Subcutaneous abdominal adipose tissue (tissue), 5 donors: ENCODE results near the gene ANKRD11.
A peak's percentile ranks its signal among the peaks of the same experiment; 100 is the strongest.

Experiments
- H3K27ac ChIP-seq: one replicate; pipeline ENCODE4 v1.7.0; 2013; ENCODE audit warnings: low read depth, mild to moderate bottlenecking, inconsistent platforms, low read length, moderate library complexity
- H3K27me3 ChIP-seq, 5 donors: one replicate each; pipeline ENCODE4 v1.7.0; 2013; ENCODE audit warnings: low read length in 5 of 5, inconsistent platforms in 1 of 5; ENCODE audit not compliant: control insufficient read depth in 5 of 5, insufficient read depth in 4 of 5
- H3K36me3 ChIP-seq, 5 donors: one replicate each; pipeline ENCODE4 v1.7.0; 2013; ENCODE audit warnings: low read length in 5 of 5; ENCODE audit not compliant: control insufficient read depth in 5 of 5, insufficient read depth in 5 of 5
- H3K4me1 ChIP-seq, 5 donors: one replicate each; pipeline ENCODE4 v1.7.0; 2013; ENCODE audit warnings: low read length in 5 of 5, mild to moderate bottlenecking in 3 of 5, moderate library complexity in 1 of 5; ENCODE audit not compliant: control insufficient read depth in 5 of 5, insufficient read depth in 5 of 5
- H3K4me3 ChIP-seq, 5 donors: one replicate each; pipeline ENCODE4 v1.7.0; 2013; ENCODE audit warnings: low read length in 5 of 5, low read depth in 1 of 5
- H3K9ac ChIP-seq, 5 donors: one replicate each; pipeline ENCODE4 v1.7.0; 2013; ENCODE audit warnings: low read length in 5 of 5, mild to moderate bottlenecking in 4 of 5, moderate library complexity in 3 of 5
- H3K9me3 ChIP-seq, 5 donors: one replicate each; pipeline ENCODE4 v1.7.0; 2013; ENCODE audit warnings: low read length in 5 of 5; ENCODE audit not compliant: control insufficient read depth in 5 of 5
- donor health status: healthy.
- donor health status: healthy.
- donor health status: healthy.
- donor health status: healthy.
- donor health status: healthy.

ANKRD11 gene

DNA sequence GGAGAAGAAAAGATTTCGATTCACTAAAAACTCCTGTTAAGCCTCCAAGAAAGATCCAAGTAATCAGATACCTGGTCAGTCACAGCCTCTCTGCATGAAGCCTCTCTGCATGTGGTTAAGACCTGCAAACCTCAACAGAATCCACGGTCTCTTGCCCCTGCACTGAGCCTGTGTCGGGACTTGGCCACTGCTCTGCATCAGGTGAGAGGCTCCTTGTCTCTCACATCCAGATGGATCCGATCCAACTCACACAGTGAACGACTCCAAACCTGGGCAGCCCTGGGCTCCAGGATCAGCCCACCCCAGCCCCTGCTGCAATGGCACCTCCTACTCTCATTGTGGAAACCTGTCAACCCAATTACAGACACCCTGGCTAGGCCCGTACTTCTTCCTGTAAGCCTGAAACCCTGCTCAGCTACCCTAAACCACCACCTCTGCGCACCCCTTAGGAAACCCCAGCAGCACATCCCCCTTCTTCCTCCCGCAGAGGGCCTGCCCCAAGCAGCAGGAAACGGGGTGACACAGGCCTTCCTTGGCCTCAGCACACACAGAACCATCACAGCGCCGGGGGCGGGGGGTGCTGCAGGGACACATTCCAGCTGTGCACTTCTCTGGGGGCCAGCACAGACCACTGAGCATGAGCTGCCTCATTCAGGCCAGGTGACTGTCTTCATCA lies 129.5 kb downstream of the ANKRD11 start:
- peaks cover 4 to 66% (median 45%) of the 10 kb centered on the region in 5 donors for H3K4me1 ChIP-seq
- no peak overlapping the region for H3K4me3 ChIP-seq
- H3K9me3 ChIP-seq: no peaks in the 10 kb centered on the region
- H3K9ac ChIP-seq: no peak overlapping the region
- no peaks in the 10 kb centered on the region for H3K27me3 ChIP-seq
- peaks cover 0 to 7% (median 3%) of the 10 kb centered on the region in 5 donors for H3K36me3 ChIP-seq
- no peak overlapping the region for H3K27ac ChIP-seq

DNA sequence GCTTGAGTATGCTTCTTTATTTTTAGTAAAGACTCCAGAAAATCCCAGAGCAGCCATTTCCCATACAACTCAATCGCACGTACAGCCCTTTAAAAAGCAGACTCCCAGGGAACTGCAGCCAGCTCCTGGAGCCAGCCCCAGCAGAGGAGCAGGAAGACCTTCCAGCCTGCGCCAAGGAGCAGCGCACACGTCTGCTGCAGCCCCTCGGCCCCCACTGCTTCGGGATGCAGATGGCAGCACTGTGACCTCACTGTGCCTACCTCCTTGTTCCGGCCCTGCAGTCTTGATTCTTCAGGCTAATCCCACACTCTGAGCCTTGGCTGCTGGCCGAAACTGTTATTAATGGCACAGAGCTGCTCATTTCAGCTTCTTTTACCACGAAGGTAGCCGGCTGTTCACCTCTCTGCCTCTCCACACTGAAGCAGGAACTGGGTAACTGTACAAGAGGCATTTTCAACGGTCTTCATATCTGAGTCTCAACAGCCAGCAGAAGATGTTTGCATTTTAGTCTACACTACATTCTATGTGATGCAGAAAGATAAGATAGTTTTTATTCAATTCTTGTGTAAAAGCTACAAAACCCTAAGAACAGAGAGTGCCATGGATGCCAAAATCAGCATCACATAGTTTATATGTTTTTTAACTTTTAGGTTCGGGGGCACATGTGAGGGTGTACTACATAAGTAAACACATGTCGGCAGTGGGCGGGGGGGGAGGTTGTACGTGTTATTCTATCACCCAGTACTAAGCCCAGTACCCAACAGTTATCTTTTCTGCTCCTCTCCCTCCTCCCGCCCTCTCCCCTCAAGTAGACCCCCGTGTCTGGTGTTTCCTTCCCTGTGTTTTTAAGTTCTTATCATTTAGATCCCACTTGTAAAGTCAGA lies 130.9 kb downstream of the ANKRD11 start:
- Histone ChIP-seq H3K4me3 (peak overlapping the region in 1 of 5 donors; percentile 11), H3K4me1 (peaks cover 4 to 66% (median 45%) of the 10 kb centered on the region in 5 donors)

DNA sequence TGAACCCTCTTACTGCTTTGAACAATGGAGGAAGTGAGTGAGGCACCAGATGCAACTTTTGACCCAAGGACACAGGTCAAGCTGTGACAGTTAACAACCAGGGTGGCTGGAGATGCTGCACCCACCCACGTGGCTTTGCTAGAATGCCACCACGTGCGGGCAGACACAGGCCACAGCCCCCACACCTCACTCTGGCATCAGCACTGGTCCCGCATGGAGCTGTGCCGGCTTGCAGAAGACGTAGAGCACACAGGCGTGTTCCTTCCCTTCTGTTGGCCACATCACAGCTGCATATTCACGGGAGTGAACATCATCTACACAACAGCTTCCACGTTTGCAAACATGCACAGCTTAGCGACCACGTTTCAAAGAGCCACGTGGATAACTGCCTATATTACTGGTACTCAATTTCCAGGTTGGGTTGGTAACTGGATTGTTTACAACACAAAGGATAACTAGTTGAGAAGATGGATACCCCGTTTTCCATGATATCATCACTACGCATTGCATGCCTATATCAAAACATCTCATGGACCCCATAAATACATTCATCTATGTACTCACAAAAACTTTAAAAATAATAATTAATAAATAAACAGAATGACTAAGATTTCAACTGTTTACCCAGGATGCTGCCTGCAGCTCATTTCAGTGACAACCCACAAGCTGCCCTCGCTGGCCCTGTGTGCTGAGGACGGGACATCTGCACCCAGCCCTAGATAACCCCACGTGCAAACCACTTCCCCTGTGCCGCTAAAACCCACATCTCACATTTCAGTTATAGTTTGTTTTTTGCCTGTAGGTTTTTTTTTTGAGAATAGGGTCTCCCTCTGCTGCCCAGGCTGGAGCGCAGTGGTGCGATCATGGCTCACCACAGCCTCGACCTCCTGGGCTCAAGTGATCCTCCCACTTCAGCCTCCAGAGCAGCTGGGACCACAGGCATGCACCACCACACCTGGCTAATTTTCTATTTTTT lies 132.0 kb downstream of the ANKRD11 start:
- H3K27me3 ChIP-seq: no peaks in the 10 kb centered on the region
- peaks cover 4 to 65% (median 38%) of the 10 kb centered on the region in 5 donors for H3K4me1 ChIP-seq
- no peak overlapping the region for H3K9ac ChIP-seq
- H3K9me3 ChIP-seq: no peaks in the 10 kb centered on the region
- H3K27ac ChIP-seq: no peak overlapping the region
- H3K36me3 ChIP-seq: peaks cover 0 to 7% (median 3%) of the 10 kb centered on the region in 5 donors
- no peak overlapping the region for H3K4me3 ChIP-seq

More for the DNA sequence above, 130.9 kb downstream of the ANKRD11 start:
- Histone ChIP-seq H3K27ac (no peak overlapping the region), H3K9me3 (no peaks in the 10 kb centered on the region), H3K36me3 (peaks cover 0 to 7% (median 3%) of the 10 kb centered on the region in 5 donors), H3K9ac (no peak overlapping the region), H3K27me3 (no peaks in the 10 kb centered on the region)

DNA sequence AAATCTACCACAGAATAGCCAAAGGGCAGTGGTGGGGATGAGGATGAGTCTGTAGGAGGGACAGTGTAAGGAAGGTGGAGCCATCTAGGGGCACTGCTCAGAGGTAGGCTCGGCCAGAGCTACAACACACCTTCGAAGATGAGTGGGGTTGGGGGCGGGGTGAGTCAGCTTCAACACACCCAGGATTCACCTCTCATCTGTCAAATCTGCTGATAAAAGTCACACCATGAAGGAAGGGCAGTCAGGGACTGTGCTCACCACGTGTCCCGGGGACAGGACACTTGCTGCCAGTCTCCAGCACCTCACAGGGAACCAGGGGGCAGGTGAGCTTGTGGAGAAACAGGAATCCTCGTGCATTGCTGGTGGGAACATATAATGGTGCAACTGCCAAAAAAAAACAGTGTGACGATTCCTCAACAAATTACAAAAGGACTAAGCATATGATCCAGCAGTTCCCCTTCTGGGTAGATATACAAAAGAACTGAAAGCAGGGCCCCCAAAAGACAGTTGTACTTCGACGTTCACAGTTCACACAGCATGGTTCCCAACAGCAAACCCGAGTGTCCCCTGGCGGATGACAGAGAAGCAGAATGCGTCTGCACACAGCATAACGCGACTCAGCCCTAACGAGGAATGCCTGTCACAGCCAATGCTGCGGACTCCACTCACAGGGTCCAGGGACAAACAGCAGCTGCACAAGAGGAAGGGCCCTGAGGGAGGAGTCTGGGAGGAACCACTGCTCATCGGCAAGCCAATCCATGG lies 133.1 kb downstream of the ANKRD11 start:
- Histone ChIP-seq H3K27ac (no peak overlapping the region), H3K9me3 (no peaks in the 10 kb centered on the region), H3K27me3 (no peaks in the 10 kb centered on the region), H3K4me1 (peaks cover 4 to 64% (median 41%) of the 10 kb centered on the region in 5 donors), H3K36me3 (peaks cover 0 to 7% (median 3%) of the 10 kb centered on the region in 5 donors), H3K4me3 (no peak overlapping the region), H3K9ac (peak overlapping the region in 1 of 5 donors; percentile 6)

DNA sequence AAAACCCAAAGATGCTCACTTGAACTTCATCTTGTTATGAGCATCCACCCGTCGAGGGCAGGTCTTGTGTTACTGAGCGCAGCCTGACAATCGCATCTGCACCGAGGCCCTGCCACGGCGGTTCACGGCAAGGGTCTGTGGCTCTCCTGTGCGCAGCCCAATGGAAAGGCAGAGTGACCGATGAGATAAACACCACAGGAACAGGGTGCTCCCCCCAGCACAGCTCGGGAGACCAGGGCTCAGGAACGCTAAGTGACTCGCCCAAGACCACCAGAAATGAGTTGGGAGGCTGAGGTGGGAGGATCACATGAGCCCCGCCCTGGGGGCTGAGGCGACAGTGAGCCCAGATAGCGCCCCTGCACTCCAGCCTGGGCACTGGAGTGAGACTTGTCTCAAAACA lies 134.7 kb downstream of the ANKRD11 start:
- Histone ChIP-seq H3K9me3 (no peaks in the 10 kb centered on the region), H3K36me3 (peaks cover 0 to 6% (median 3%) of the 10 kb centered on the region in 5 donors), H3K9ac (no peak overlapping the region), H3K27me3 (no peaks in the 10 kb centered on the region), H3K27ac (no peak overlapping the region), H3K4me1 (peaks cover 4 to 51% (median 26%) of the 10 kb centered on the region in 5 donors), H3K4me3 (no peak overlapping the region)

DNA sequence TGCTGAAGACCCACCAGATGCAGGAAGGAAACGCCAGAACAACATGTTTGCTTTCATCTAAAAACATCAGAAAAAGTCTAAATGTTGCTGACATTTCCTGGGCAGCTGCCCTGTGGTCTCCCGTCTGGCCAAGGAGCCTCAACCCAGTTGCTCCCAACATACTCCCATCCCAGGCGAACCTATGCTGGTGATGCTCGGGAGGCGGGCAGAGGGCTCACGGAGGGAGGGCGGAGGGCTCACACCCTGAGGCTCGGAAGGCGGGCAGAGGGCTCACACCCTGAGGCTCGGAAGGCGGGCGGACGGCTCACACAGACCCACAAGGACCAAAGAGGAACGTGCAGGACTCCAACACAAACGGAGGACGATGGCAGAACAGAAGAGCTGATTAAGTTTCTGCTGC lies 135.4 kb downstream of the ANKRD11 start:
- H3K9ac ChIP-seq: no peak overlapping the region
- H3K4me1 ChIP-seq: peaks cover 4 to 48% (median 25%) of the 10 kb centered on the region in 5 donors

DNA sequence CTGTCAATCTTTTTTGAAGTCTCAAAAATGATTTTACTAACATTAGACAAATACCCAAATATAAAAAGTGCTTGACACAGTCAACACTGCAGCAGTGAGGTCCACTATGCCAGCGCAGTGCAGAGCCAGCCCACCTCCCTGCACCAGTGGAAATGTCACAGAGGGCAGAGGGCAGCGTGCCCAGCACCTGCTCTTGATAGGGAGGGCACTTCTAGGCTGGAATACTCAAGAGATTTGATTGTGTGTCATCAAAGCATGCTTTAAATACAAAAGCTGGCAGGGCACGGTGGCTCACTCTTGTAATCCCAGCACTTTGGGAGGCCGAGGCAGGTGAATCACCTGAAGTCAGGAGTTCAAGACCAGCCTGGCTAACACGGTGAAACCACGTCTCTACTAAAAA lies 136.0 kb downstream of the ANKRD11 start:
- Histone ChIP-seq H3K4me1 (peaks cover 2 to 46% (median 23%) of the 10 kb centered on the region in 5 donors), H3K9me3 (no peaks in the 10 kb centered on the region), H3K36me3 (peaks cover 0 to 4% (median 2%) of the 10 kb centered on the region in 5 donors), H3K4me3 (no peak overlapping the region), H3K9ac (no peak overlapping the region), H3K27me3 (no peaks in the 10 kb centered on the region), H3K27ac (no peak overlapping the region)

More for the DNA sequence above, 135.4 kb downstream of the ANKRD11 start:
- no peaks in the 10 kb centered on the region for H3K27me3 ChIP-seq
- no peak overlapping the region for H3K27ac ChIP-seq
- no peak overlapping the region for H3K4me3 ChIP-seq
- H3K9me3 ChIP-seq: no peaks in the 10 kb centered on the region
- peaks cover 0 to 4% (median 2%) of the 10 kb centered on the region in 5 donors for H3K36me3 ChIP-seq

DNA sequence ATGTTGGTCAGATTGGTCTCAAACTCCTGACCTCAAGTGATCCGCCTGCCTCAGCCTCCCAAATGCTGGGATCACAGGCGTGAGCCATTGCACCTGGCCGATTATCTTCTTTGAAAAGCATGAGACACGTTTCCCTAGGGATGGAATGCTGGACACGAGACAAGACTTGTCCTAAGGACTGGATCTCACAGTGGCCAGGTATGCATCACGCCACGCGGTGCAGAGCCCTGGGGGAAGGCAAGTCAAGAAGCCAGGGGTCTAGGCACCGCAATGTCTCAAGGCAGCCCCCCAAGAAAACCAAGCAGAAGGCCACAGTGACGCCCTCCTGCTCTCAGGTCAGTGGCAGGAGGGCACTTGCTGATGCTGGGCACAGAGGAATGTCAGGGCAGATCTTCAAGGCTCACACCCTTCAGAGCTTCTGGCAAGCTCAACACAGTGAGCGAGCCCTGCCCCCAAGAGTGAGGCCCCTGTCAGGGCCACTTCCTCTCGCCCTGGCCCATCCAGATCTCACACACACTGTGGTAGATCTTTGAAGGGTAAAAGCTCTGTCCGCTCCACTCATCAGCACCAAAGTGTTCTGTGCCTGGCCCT lies 138.2 kb downstream of the ANKRD11 start:
- no peak overlapping the region for H3K27ac ChIP-seq
- H3K4me1 ChIP-seq: peaks cover under 1 to 25% (median 9%) of the 10 kb centered on the region in 5 donors
- H3K36me3 ChIP-seq: peaks cover 0 to 4% (median 2%) of the 10 kb centered on the region in 5 donors
- H3K4me3 ChIP-seq: no peak overlapping the region
- H3K9me3 ChIP-seq: no peaks in the 10 kb centered on the region
- no peak overlapping the region for H3K9ac ChIP-seq
- H3K27me3 ChIP-seq: no peaks in the 10 kb centered on the region
